Left lung (tissue), 10 donors: ENCODE data around the gene DENND6B. TPM values are rescaled to one million over a fixed set of nuclear protein-coding genes. Genes with fewer than 3 reads are reported as not detected.
"Not testable (repeated sequence)": the region's sequence is repeated elsewhere in the genome, so short reads cannot be mapped to it uniquely, and the experiment has no call there.

Experiments used
- ATAC-seq: fragments of 200-7000 bp; cut with Tn5 transposase; one replicate; pipeline ENCODE4 v1.9.1; 2020; ENCODE audit warnings: moderate library complexity
- DNase-seq, 4 donors: peaks; one replicate each; pipeline ENCODE4 v3.0.0-alpha.2; 2013 to 2020
- H3K27ac ChIP-seq, 2 donors: fragments of 200-600 bp; sonication (generic) in 1 of 2; one replicate each; pipeline versions ENCODE4 v1.5.0 to v1.8.0; 2020 to 2021
- H3K27me3 ChIP-seq, 2 donors: fragments of 200-600 bp; sonication (generic) in 1 of 2; one replicate each; pipeline versions ENCODE4 v1.5.0 to v1.8.0; 2020 to 2021
- H3K36me3 ChIP-seq, 2 donors: fragments of 200-600 bp; sonication (generic) in 1 of 2; one replicate each; pipeline versions ENCODE4 v1.5.0 to v1.8.0; 2020 to 2021
- H3K4me1 ChIP-seq, 2 donors: fragments of 200-600 bp; one replicate each; pipeline ENCODE4 v1.8.0; 2021
- H3K4me3 ChIP-seq, 2 donors: fragments of 200-600 bp; sonication (generic) in 1 of 2; one replicate each; pipeline versions ENCODE4 v1.5.0 to v1.8.0; 2020 to 2021; ENCODE audit warnings: mild to moderate bottlenecking in 1 of 2
- H3K9me3 ChIP-seq, 2 donors: fragments of 200-600 bp; sonication (generic) in 1 of 2; one replicate each; pipeline versions ENCODE4 v1.5.0 to v1.8.0; 2020 to 2021
- CTCF ChIP-seq, 2 donors: fragments of 200-600 bp; sonication (generic) in 1 of 2; IDR thresholded peaks; one replicate each; pipeline versions ENCODE4 v1.5.0 to v1.8.0; 2021; ENCODE audit warnings: antibody characterized with exemption in 2 of 2
- intact Hi-C, 2 donors: fragments of 100-400 bp; cut with DNase I; formaldehyde crosslinking; loops; one replicate each; pipeline versions ENCODE4 v1.11.2 to v1.14.2; 2022
- polyA plus RNA-seq, 6 donors: library from polyadenylated mRNA; unstranded; fragments of 120-200 nt; gene quantifications; one replicate each; pipeline ENCODE4 v1.2.1, GENCODE V29; 2013; ENCODE audit not compliant: insufficient read length in 6 of 6
- total RNA-seq, 2 donors: library from RNA; stranded (reverse); fragmentation: NEBNext Ultra II Directional; extraction: Animal tissue kit (Norgen Biotek cat#: 25700); gene quantifications; one replicate each; pipeline ENCODE4 v1.2.1, GENCODE V29; 2021
- donor health status: DM: no; HTN: yes; CAD: no.
- donor health status: DM: no; HTN: no; CAD: no.

The DENND6B gene
- total and polyA plus RNA-seq, 8 donors: 7.3 to 18.8 (median 12.1) TPM

- TF ChIP-seq CTCF (IDR thresholded peaks at IDR 0.05): no peak
- intact Hi-C loops: loop anchor here (10.0 kb wide), 1 partner anchor 54 kb away; the partner anchor contains the start of gene MAPK11 (in 2 of the 2)
- no peak overlapping the region for H3K4me3 ChIP-seq
- H3K9me3 ChIP-seq: no peaks in the 10 kb centered on the region
- H3K27me3 ChIP-seq: no peaks in the 10 kb centered on the region
- no peak overlapping the region for H3K27ac ChIP-seq
- DNase-seq: no peak
- peaks cover 5 to 28% of the 10 kb centered on the region in 2 donors for H3K4me1 ChIP-seq
- ATAC-seq: no peak
- H3K36me3 ChIP-seq: no peaks in the 10 kb centered on the region
These were observed 2.4 kb upstream of the DENND6B start for GRCh38 chr22:50329236-50329635.

GRCh38 chr22:50327711-50328019 lies 853 bp upstream of the DENND6B start:
- Histone ChIP-seq H3K9me3 (no peaks in the 10 kb centered on the region), H3K36me3 (no peaks in the 10 kb centered on the region), H3K27ac (peak overlapping the region; percentile 93 to 95), H3K27me3 (no peaks in the 10 kb centered on the region), H3K4me3 (peak overlapping the region; percentile 64 to 79), H3K4me1 (peaks cover 5 to 28% of the 10 kb centered on the region in 2 donors)
- no peak for TF ChIP-seq CTCF (IDR thresholded peaks at IDR 0.05)
- ATAC-seq (no peak), DNase-seq (no peak)
- intact Hi-C loops: loop anchor here (10.0 kb wide), 1 partner anchor 53 kb away; the partner anchor contains the start of gene MAPK11 (in 2 of the 2)

- peak overlapping the region in 1 of 2 donors; percentile 95 for H3K27ac ChIP-seq
- intact Hi-C loops: loop anchor here (10.0 kb wide), 1 partner anchor 52 kb away; the partner anchor contains the start of gene MAPK11 (in 2 of the 2)
- TF ChIP-seq CTCF (IDR thresholded peaks at IDR 0.05): no peak
These were observed 422 bp downstream of the DENND6B start for GRCh38 chr22:50326225-50326955.

GRCh38 chr22:50325444-50326224 lies 1.2 kb downstream of the DENND6B start:
- H3K36me3 ChIP-seq: no peaks in the 10 kb centered on the region
- H3K27me3 ChIP-seq: no peaks in the 10 kb centered on the region
- no peaks in the 10 kb centered on the region for H3K9me3 ChIP-seq
- H3K4me3 ChIP-seq: peak overlapping the region in 1 of 2 donors; percentile 79
- H3K4me1 ChIP-seq: peaks cover 5 to 21% of the 10 kb centered on the region in 2 donors
- intact Hi-C loops: loop anchor here (10.0 kb wide), 1 partner anchor 51 kb away; the partner anchor contains the start of gene MAPK11 (in 2 of the 2)
- no peak for ATAC-seq
- TF ChIP-seq CTCF (IDR thresholded peaks at IDR 0.05): no peak
- H3K27ac ChIP-seq: no peak overlapping the region
- no peak for DNase-seq

More at GRCh38 chr22:50326225-50326955, 422 bp downstream of the DENND6B start:
- Histone ChIP-seq H3K4me1 (peaks cover 5 to 27% of the 10 kb centered on the region in 2 donors), H3K4me3 (peak overlapping the region; percentile 60 to 79), H3K27me3 (no peaks in the 10 kb centered on the region), H3K36me3 (no peaks in the 10 kb centered on the region), H3K9me3 (no peaks in the 10 kb centered on the region)
- no peak for DNase-seq
- ATAC-seq: peak; percentile 7

GRCh38 chr22:50323900-50324299 lies 2.9 kb downstream of the DENND6B start:
- Histone ChIP-seq H3K36me3 (no peaks in the 10 kb centered on the region), H3K4me3 (no peak overlapping the region), H3K27ac (no peak overlapping the region), H3K27me3 (no peaks in the 10 kb centered on the region), H3K9me3 (no peaks in the 10 kb centered on the region), H3K4me1 (peaks cover 5 to 21% of the 10 kb centered on the region in 2 donors)
- TF ChIP-seq CTCF (IDR thresholded peaks at IDR 0.05): no peak
- peak in 1 of 4 donors; percentile 37 for DNase-seq
- ATAC-seq: no peak
- intact Hi-C loops: loop anchor here (10.0 kb wide), 1 partner anchor 49 kb away; the partner anchor contains the start of gene MAPK11 (in 2 of the 2)

GRCh38 chr22:50322382-50323104 lies 4.3 kb downstream of the DENND6B start:
- not testable (repeated sequence) for H3K9me3 ChIP-seq, H3K27ac ChIP-seq, H3K36me3 ChIP-seq, H3K27me3 ChIP-seq, ATAC-seq, H3K4me3 ChIP-seq
- peaks cover 1 to 15% of the 10 kb centered on the region in 2 donors for H3K4me1 ChIP-seq
- intact Hi-C loops: loop anchor here (10.0 kb wide), 1 partner anchor 48 kb away; the partner anchor contains the start of gene MAPK11 (in 2 of the 2)
- DNase-seq: peak in 2 of 4 donors; percentile 33 to 63
